ENCODE data around the gene ERAS. TPM values are rescaled to one million over a fixed set of nuclear protein-coding genes. Genes with fewer than 3 reads are reported as not detected.

The ERAS gene
- total RNA-seq, 1 experiment from 2014 or later: not detected

GRCh38 chrX:48798318-48798717 is 28.0 kb upstream of the ERAS start:
- Histone ChIP-seq H3K4me2 (ENCODE audit: low read length) (no peak overlapping the region), H3K9me2 (replicated peaks; ENCODE audit: low read length) (no peaks in the 10 kb centered on the region), H3K27ac (ENCODE audit: low read length) (no peak overlapping the region), H3K9me3 (ENCODE audit: low read length) (no peaks in the 10 kb centered on the region), H3K4me3 (ENCODE audit: low read length) (no peak overlapping the region), H3K27me3 (ENCODE audit: low read length) (no peaks in the 10 kb centered on the region), H3K36me3 (ENCODE audit: low read depth, low read length) (no peaks in the 10 kb centered on the region; the same call in 1 of the 2 replicates), H3K9ac (ENCODE audit: low read length) (no peak overlapping the region), H3F3A (ENCODE audit: low read length, unreplicated experiment) (no peaks in the 10 kb centered on the region), H3K4me1 (ENCODE audit: insufficient read depth, low read length) (peaks cover 27% of the 10 kb centered on the region), H2AFZ (ENCODE audit: low read length) (no peak overlapping the region), H4K20me1 (ENCODE audit: low read length) (no peaks in the 10 kb centered on the region), H3K79me2 (ENCODE audit: low read length) (no peaks in the 10 kb centered on the region)
- CTCF ChIA-PET: no interaction called here
- no peak for ATAC-seq
- POLR2A ChIA-PET (ENCODE audit: unreplicated experiment): no interaction called here
- no peak for DNase-seq
- TF ChIP-seq CTCF (conservative IDR thresholded peaks at IDR 0.05; ENCODE audit: low read depth, low read length): no peak
- no peak for TF ChIP-seq EZH2phosphoT487 (IDR thresholded peaks at IDR 0.05; ENCODE audit: borderline replicate concordance, low read length)
- no peak for TF ChIP-seq EZH2 (IDR thresholded peaks at IDR 0.05; ENCODE audit: low read length, unreplicated experiment)
- intact Hi-C loops (cut with micrococcal nuclease): no loop called here
- no TSS peak for BruUV-seq (replicated peaks)

- Histone ChIP-seq H3K27me3 (ENCODE audit: low read length) (no peaks in the 10 kb centered on the region), H3K4me2 (ENCODE audit: low read length) (peak overlapping the region; percentile 91), H3F3A (ENCODE audit: low read length, unreplicated experiment) (no peaks in the 10 kb centered on the region), H3K27ac (ENCODE audit: low read length) (peak overlapping the region; percentile 85), H2AFZ (ENCODE audit: low read length) (peak overlapping the region; percentile 76), H3K9ac (ENCODE audit: low read length) (peak overlapping the region; percentile 94), H4K20me1 (ENCODE audit: low read length) (no peaks in the 10 kb centered on the region), H3K9me2 (replicated peaks; ENCODE audit: low read length) (no peaks in the 10 kb centered on the region), H3K79me2 (ENCODE audit: low read length) (no peaks in the 10 kb centered on the region), H3K9me3 (ENCODE audit: low read length) (no peaks in the 10 kb centered on the region), H3K4me3 (ENCODE audit: low read length) (peak overlapping the region; percentile 75), H3K4me1 (ENCODE audit: insufficient read depth, low read length) (peaks cover 15% of the 10 kb centered on the region), H3K36me3 (ENCODE audit: low read depth, low read length) (no peaks in the 10 kb centered on the region; the same call in 1 of the 2 replicates)
- no peak for TF ChIP-seq EZH2 (IDR thresholded peaks at IDR 0.05; ENCODE audit: low read length, unreplicated experiment)
- ATAC-seq: no peak
- ChIA-PET POLR2A (ENCODE audit: unreplicated experiment) (interaction anchor here (0.5 to 1.4 kb wide), 6 partner anchors 97 to 1141 kb away, joined by 3 to 11 read pairs (median 3); partner anchors contain the start of genes PQBP1 and TIMM17B), CTCF (no interaction called here)
- peak; percentile 2 for DNase-seq
- BruUV-seq (replicated peaks): TSS peak; percentile 95
- intact Hi-C loops (cut with micrococcal nuclease): loop anchor here (1.0 to 5.0 kb wide), 2 partner anchors 104 to 112 kb away; partner anchors contain the start of genes SLC35A2 and SUV39H1
Measured at GRCh38 chrX:48800574-48801279, 25.6 kb upstream of the ERAS start.

- Histone ChIP-seq H3K4me2 (ENCODE audit: low read length) (peak within 1 kb of the TSS; percentile 92), H3K9me2 (replicated peaks; ENCODE audit: low read length) (no peaks in the 10 kb centered on the region), H3K4me3 (ENCODE audit: low read length) (peak within 1 kb of the TSS; percentile 81), H3K9me3 (ENCODE audit: low read length) (no peaks in the 10 kb centered on the region), H3K4me1 (ENCODE audit: insufficient read depth, low read length) (peaks cover 13% of the 10 kb centered on the region; the same call in 1 of the 2 replicates), H3F3A (ENCODE audit: low read length, unreplicated experiment) (no peaks in the 10 kb centered on the region), H4K20me1 (ENCODE audit: low read length) (no peaks in the 10 kb centered on the region), H2AFZ (ENCODE audit: low read length) (peak within 1 kb of the TSS; percentile 93), H3K27me3 (ENCODE audit: low read length) (no peaks in the 10 kb centered on the region), H3K79me2 (ENCODE audit: low read length) (no peaks in the 10 kb centered on the region), H3K36me3 (ENCODE audit: low read depth, low read length) (no peaks in the 10 kb centered on the region; the same call in 1 of the 2 replicates), H3K27ac (ENCODE audit: low read length) (peak within 1 kb of the TSS; percentile 89), H3K9ac (ENCODE audit: low read length) (peak within 1 kb of the TSS; percentile 94)
- BruUV-seq (replicated peaks): no TSS peak
- intact Hi-C loops (cut with micrococcal nuclease): loop anchor here (1.0 to 5.0 kb wide), 3 partner anchors 89 to 111 kb away; partner anchors contain the start of genes SLC35A2 and SUV39H1
- POLR2A ChIA-PET (ENCODE audit: unreplicated experiment): interaction anchor here (0.5 to 1.4 kb wide), 15 partner anchors 12 to 1672 kb away, joined by 3 to 11 read pairs (median 4); partner anchors contain the start of genes CCDC22, PQBP1 and TIMM17B
- peak; percentile 85 for ATAC-seq
- TF ChIP-seq CTCF (conservative IDR thresholded peaks at IDR 0.05; ENCODE audit: low read depth, low read length): no peak
- no peak for TF ChIP-seq EZH2 (IDR thresholded peaks at IDR 0.05; ENCODE audit: low read length, unreplicated experiment)
- no peak for TF ChIP-seq EZH2phosphoT487 (IDR thresholded peaks at IDR 0.05; ENCODE audit: borderline replicate concordance, low read length)
- CTCF ChIA-PET: no interaction called here
- peak; percentile 98 for DNase-seq
Measured at GRCh38 chrX:48801280-48802088, 24.8 kb upstream of the ERAS start, which contains the start of gene HDAC6. TSS of gene HDAC6 (plus strand) at chrX:48802067. CDS start at chrX:48802693, 626 bp downstream.
